ENCODE measurements around the gene TRIM65. TPM values are rescaled to one million over a fixed set of nuclear protein-coding genes. Genes with fewer than 3 reads are reported as not detected.
A peak's percentile ranks its signal among the peaks of the same experiment; 100 is the strongest.

TRIM65 gene
- total and polyA plus RNA-seq, 2 of the 13 experiments (the other 11 are each of a cell fraction or from before 2014, with no cell fraction given), result 10.3 to 22.4 TPM

- TF ChIP-seq UBTF (CRISPR knock-in tag; IDR thresholded peaks at IDR 0.05), result peak; percentile 89
- no peak for TF ChIP-seq THAP7 (CRISPR knock-in tag; IDR thresholded peaks at IDR 0.05)
- TF ChIP-seq GPBP1L1 (CRISPR knock-in tag; IDR thresholded peaks at IDR 0.05), result no peak
- TF ChIP-seq NFE2 (CRISPR knock-in tag; IDR thresholded peaks at IDR 0.05), result no peak
- peak; percentile 79; the same call in 1 of the 2 replicates for TF ChIP-seq ZSCAN20 (CRISPR knock-in tag; IDR thresholded peaks at IDR 0.05; ENCODE audit: borderline replicate concordance)
- TF ChIP-seq ZNF468 (CRISPR knock-in tag; IDR thresholded peaks at IDR 0.05), result 0 out of 2 replicates have a peak, but pooled peaks have one; percentile 26
- TF ChIP-seq ZNF264 (CRISPR knock-in tag; IDR thresholded peaks at IDR 0.05), result no peak; the same call in 1 of the 2 replicates
- peak; percentile 47; the same call in 1 of the 2 replicates for TF ChIP-seq MTA1 (CRISPR knock-in tag; IDR thresholded peaks at IDR 0.05; ENCODE audit: borderline replicate concordance)
- TF ChIP-seq SSRP1 (CRISPR knock-in tag; IDR thresholded peaks at IDR 0.05), result peak; percentile 33; the same call in 1 of the 2 replicates
- 0 out of 2 replicates have a peak, but pooled peaks have one; percentile 30 for TF ChIP-seq ZNF543 (CRISPR knock-in tag; IDR thresholded peaks at IDR 0.05)
- TF ChIP-seq KDM1A (CRISPR knock-in tag; IDR thresholded peaks at IDR 0.05), result no peak
- no peak for TF ChIP-seq XRCC5 (optimal IDR thresholded peaks at IDR 0.05; ENCODE audit: low read length)
- TF ChIP-seq CTCF (CRISPR knock-in tag; IDR thresholded peaks at IDR 0.05), result peak; percentile 64
- TF ChIP-seq ZHX2 (IDR thresholded peaks at IDR 0.05; ENCODE audit: low read depth), result peak; percentile 11; the same call in 1 of the 2 replicates
- peak; percentile 79; the same call in 1 of the 2 replicates for TF ChIP-seq ZHX2 (CRISPR knock-in tag; IDR thresholded peaks at IDR 0.05; ENCODE audit: borderline replicate concordance)
- no peak for TF ChIP-seq NFE2L2 (IDR thresholded peaks at IDR 0.05; ENCODE audit: low read length)
- no peak for TF ChIP-seq MBNL3 (CRISPR knock-in tag; conservative IDR thresholded peaks at IDR 0.05)
Observed at GRCh38 chr17:75896415-75897159, at the start of gene TRIM65 (continued).

Data from HepG2 (cell line).